Measurements from ENCODE around the gene APELA.

- TF ChIP-seq EZH2 (IDR thresholded peaks at IDR 0.05; ENCODE audit: borderline replicate concordance, low read length) (no peak), CTCF (conservative IDR thresholded peaks at IDR 0.05 in 1 of 2, IDR thresholded peaks at IDR 0.05 in 1 of 2; ENCODE audit: extremely low read depth in 1 of 2, insufficient read depth in 1 of 2, low read depth in 1 of 2, low read length in 2 of 2) (no peak)
These were observed 4.5 kb upstream of the APELA start for GRCh38 chr4:164872481-164872880.

Data from mammary epithelial cell (primary cell).